NCI-H2196 treated with DMSO at 0.1 percent for 48 hours (cell line): ENCODE data around the gene GPC6.

Experiments
- DNase-seq: peaks from one replicate; lab custom pipeline; 2025; ENCODE audit not compliant: unreplicated experiment; lab: John Stamatoyannopoulos, UW

GPC6 gene

DNA sequence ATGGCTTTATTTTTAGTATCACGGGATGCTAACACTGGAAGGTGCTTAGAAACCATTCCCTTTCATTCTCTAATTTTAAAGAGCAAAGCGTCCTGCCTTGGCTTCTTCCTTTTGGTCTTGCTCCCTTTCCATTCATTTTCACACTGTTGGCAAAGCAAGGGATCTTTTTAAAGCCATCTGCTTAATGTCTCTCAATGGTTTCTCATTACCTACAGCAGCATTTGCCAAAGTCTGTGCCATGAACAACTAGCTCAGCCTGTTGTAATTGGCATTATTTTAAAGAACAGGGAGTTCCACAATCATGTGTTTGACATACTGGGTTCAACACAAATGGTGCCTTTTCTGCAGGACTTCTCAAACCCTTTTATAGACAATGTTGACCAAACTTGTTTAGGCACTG, 444.3 kb downstream of the GPC6 start:
- DNase-seq, result no peak

GRCh38 chr13:93672996-93673395, 446.4 kb downstream of the GPC6 start:
- DNase-seq, result no peak

- DNase-seq, result no peak
Observed at GRCh38 chr13:93673885-93674284, 447.3 kb downstream of the GPC6 start.

- no peak for DNase-seq
Observed at GRCh38 chr13:93674337-93674755, 447.7 kb downstream of the GPC6 start.

- no peak for DNase-seq
Observed at GRCh38 chr13:93680329-93680728, 453.7 kb downstream of the GPC6 start.

DNA sequence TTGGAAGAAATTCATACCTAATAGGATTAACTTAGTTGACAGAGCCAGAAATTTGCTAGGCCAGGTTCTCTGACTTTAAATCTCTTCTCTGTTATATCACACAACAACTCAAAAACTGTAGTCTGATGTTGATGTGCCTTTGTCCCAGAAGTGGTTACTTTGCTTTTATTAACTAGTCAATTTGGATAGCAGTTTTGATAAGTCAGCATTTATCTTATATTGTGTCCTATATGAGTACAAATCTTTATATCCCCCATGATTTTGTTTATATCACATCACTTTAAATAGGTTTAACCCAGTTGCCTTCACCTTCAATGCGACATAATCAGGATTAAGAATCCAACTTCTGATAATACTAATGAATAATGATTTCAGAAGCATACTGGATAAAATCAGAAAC, 459.3 kb downstream of the GPC6 start:
- DNase-seq, result no peak

- DNase-seq, result no peak
Observed at GRCh38 chr13:93686399-93686798, 459.8 kb downstream of the GPC6 start.

GRCh38 chr13:93687261-93687660, 460.7 kb downstream of the GPC6 start:
- no peak for DNase-seq

GRCh38 chr13:93689333-93689732, 462.7 kb downstream of the GPC6 start:
- DNase-seq, result no peak

DNA sequence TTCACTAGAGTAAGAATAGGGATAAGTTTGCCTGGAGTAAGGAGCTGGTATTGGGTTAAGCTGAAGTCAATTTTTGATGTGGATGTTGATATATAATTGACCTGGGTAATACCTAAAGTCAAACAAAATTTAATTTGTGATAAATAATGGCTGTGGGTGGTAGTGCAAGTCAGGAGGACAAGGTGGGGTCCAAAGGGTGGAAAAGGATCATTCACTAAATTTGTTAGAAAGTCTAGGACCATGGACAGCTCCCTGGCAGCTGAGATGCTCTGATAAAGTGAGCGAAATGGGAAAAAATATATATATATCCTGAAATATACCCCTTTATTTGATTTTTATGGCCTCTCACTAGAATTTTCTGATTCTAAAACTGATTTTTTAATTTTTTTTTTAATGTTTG, 463.5 kb downstream of the GPC6 start:
- DNase-seq, result no peak

DNA sequence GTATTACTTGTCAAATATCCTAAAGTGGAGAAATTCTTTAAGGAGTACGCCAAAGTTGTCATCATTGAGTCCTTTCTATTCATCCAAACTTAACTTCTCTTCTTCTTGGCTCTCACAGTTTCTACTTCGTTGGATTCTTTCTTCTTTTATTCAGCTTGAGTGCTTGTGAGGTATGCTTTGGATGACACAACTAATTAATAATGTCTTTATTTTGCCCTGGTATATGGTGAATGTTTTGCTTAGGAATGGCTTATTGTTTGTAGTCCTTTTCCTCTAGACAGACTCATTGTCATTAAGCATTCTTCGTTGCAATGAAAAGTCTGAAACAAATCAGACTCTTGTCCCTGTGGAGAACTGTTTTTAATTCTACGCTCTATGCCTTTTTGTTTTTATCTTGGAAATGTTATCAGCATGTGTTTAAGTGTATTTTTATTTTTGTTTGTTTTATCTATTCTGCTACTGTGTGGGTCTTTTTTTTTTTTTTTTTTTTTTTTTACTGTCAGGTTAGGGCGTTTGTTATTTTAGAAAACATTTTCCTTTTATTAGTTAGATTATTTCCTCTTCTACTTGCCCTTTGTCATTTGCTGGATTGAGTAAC, 471.5 kb downstream of the GPC6 start:
- no peak for DNase-seq

- no peak for DNase-seq
Observed at GRCh38 chr13:93700115-93700514, 473.5 kb downstream of the GPC6 start.

DNA sequence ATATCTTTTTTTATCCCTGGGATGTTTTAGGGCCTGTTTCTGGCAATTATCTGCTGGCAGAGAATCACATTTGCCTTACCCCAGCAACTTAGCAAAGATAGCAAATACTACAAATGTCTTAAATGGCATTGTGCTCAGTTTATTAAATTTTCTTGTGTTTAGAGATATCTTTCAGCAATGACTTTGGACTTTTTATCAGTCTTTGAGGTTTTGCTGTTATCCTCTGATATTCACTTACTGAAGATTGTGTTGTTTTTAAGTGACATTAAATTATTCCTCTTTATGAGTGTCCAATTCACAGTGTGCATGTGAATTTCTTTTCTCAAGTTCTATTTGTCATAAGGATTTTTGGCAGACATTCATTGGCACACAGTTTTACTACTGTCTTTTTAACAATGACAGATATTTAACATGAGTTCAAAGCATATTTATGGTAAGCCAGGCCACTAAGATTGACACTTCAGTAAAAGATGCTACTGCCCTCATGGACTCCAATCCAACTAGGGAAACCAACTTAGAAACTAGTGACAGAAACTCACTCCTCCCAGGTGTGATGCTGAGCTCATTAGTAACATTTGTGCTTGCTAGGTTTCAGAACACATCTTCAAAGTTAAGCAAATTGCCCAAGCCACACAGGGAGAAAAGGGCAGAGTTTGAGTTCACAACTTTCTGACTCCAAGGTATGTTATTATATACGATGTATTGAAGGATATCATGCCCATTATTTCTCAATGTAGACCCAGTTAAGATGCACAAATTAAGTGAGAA, 481.9 kb downstream of the GPC6 start:
- DNase-seq, result no peak

DNA sequence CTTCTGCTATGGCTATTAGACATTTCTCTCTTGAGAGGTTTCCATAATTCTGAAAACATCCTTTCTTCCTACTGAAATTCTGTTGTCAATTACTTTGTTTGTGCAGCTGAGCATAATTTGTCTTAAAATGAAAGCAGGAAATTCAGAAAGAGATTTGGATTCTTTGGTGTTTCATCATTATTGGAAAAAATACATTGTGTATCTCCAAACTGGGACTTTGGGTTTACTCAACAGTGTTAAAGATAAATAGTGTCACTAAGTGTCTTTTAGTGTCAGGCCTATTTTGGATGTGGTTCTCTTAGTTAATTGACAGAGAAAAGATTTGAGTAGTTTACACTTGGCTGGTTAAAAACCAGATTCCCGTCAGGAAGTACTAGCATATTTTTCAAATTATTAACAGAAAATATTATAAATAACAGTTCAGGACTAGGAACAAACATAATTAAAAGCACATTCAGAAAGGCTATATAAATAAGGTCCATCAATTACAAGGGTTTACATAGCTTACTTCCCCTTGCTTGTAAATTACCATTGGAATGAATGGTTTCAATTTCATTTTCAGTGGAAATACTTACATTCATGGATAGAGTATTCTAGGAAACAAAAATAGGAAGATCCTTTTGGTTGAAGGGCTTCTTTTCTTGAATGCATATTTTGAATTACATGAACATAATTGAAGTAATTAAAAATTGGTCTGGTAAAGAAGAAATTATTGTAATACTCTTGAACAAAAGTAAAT, 483.1 kb downstream of the GPC6 start:
- no peak for DNase-seq

DNA sequence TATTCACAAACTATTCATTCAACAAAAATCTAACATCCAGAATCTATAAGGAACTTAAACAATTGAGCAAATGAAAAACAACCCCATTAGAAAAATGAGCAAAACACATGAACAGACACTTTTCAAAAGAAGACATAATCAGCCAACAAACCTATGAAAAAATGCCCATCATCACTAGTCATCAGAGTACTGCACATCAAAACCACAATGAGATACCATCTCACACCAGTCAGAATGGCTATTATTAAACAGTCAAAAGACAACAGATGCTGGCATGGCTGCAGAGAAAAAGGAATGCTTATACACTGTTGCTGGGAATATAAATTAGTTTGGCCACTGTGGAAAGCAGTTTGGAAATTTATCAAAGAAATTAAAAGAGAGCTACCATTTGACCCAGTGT, 487.6 kb downstream of the GPC6 start:
- DNase-seq, result no peak

DNA sequence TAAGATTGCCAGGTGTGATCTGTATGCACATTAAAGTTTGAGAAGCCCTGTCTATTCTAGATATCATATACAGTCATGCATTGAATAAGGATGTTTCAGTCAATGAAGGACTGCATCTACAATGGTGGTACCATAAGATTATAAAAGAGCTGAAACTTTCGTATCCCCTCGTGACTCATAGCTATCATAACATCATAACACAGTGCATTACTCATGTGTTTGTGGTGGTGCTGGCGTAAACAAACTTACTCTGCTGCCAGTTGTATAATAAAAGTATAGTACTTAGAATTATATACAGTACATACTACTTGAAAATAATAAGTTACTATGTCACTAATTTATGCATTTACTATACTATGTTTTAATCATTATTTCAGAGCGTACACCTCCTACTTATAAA, 489.3 kb downstream of the GPC6 start:
- no peak for DNase-seq

DNA sequence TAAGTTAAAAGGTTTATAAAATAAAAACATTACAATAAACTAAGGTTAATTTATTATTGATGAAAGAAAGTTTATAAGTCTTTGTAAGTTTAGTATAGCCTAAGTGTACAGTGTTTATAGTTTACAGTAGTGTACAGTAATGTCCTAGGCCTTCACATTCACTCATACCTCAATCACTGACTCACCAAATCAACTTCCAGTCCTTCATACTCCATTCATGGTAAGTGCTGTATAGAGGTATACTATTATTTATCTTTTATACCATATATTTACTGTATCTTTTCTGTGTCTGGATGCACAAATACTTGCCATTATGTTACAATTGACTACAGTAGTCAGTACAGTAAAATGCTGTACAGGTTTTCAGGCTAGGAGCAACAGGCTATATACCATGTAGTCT, 490.0 kb downstream of the GPC6 start:
- DNase-seq, result no peak

GRCh38 chr13:93721483-93721882, 494.9 kb downstream of the GPC6 start:
- DNase-seq, result no peak

- DNase-seq, result no peak
Observed at GRCh38 chr13:93723316-93723715, 496.7 kb downstream of the GPC6 start.

DNA sequence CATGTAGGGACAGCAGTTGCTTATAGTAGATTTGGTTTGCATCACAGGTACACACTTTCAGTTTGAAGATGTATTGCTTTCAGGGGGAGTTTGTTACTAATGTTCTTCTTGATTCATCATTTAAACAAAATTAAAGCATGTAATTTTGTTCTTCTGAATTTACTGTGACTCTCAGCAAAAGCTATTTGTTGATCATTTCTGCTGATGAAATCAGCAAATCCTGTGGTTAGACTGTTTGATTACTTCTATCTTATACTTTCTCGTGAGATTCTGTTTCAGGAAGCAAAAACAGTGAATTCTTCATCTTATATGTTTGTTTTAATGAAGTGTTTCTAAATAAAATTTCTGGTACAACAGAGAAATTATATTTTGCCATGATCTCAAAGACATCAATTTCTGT, 497.6 kb downstream of the GPC6 start:
- no peak for DNase-seq

- no peak for DNase-seq
Observed at GRCh38 chr13:93726173-93726957, 499.8 kb downstream of the GPC6 start.
